Stimulated activated naive CD4-positive, alpha-beta T cell (primary cell): Measurements from ENCODE around the gene TSPAN11.

Experiments
- DNase-seq, 6 experiments: peaks; one replicate each; lab custom pipeline; 2025; lab: John Stamatoyannopoulos, UW

TSPAN11 gene

DNA sequence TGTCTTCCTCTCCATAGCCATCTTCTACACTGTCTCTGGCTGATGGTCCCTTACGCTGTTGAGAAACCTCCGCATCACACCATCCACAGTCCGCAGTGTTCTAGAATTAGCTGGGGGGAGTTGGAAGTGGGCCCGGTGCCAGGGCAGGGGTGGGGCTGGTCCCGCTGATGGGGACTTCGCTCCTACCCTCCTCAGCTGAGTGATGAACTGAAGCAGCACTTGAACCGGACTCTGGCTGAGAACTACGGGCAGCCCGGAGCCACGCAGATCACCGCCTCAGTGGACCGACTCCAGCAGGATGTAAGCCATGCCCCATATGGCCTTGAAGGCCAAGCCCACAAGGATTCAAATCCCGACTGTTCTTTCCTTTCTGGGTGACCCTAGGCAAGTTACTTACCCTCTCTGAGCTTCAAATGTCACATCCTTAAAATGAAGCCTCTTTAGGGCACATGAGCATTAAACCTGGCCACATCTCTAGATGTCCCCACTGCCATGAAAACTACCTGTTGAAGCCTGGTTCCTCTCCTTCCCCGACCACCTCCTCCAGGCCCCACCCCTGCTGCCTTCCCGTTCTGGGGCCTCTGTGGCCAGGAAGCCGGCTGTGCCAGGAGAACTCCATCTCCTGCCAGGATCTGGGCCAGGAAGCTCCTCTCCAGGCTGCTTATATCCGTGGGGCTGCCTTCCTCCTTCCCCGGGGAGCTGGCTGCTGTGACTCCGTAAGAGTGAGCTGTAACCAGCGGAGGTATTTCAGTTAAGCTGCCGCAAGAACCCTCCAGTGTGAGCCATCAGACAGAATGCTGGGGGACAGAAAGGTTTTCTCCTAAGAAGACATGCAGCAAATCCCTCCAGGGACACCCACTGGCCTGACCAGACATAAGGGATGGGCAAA is 53.1 kb downstream of the TSPAN11 start:
- no peak for DNase-seq

DNA sequence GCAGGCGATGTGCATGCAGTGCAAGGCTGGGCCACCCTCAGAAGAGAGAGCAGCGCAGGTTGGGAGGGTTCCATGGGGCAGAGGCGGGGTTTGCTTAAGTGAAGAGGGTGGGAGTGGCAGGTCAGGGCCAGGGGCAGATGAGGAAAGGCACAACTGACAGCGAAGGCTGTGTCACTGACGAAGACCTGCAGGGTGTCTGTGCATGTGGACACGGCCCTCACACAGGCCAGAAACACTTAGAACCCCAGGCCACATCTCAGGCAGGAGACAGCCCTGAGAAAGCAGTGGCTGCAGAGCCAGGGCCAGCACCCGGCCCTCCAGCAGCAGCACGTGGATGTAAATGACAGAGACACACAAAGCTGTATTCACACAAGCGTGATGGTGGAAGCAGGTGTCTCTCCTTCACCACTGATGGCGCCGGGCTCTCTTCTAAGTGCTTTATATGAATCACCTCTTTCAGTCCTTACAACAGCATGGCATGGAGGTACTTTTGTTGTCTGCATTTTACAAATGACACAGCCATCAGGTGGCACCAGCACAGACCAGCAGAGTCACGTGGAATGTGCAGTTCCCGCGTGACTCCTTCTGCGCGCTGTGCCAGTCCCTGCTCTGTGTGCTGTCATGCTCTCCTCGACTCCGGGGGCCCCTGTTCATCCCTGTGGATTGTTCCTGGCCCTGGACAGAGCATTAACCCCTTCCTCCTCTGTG is 54.6 kb downstream of the TSPAN11 start:
- DNase-seq = no peak

DNA sequence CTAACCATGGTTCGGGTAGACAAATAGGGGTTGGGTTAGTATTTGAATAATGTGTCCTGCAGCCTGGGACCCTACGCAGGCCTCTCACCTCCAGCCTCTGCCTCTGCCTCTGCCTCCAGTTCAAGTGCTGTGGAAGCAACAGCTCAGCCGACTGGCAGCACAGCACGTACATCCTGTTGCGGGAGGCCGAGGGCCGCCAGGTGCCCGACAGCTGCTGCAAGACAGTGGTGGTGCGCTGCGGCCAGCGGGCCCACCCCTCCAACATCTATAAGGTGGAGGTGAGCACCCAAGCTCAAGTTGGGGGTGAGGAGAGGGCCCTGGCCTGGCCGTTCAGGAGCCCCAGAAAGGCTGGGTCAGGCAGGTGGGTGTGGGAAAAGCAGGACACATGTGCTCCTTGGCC is 55.9 kb downstream of the TSPAN11 start:
- DNase-seq = no peak

DNA sequence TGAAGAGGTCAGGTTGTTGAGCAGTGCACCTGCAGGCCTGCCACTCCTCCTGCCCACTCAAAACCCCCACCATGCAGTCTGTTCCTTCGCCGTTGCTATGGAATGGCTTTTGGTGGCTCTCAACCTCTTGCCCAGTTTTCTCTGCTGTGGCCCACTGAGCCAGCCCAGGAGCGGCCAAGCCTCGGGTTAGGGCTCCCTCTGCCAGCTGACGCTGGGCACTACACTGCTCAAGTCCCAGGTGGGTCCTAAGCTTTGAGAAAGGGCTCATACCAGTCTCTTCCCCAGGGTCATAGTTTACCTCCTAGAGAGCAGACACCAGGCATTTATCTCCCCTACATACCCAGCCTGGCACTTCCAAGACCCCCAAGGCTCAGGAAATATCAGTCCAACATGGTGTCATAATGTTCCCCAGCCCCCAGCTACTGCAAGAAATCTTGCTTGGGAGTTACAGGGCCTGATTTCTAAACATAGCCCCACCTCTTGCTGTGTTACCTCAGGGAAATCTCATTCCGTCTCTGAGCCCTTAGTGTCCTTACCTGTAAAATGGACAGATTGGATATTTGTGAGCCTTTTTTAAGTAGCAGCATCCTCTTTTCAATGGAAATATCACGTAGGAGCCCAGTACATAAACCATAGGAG is 59.4 kb downstream of the TSPAN11 start:
- no peak for DNase-seq

DNA sequence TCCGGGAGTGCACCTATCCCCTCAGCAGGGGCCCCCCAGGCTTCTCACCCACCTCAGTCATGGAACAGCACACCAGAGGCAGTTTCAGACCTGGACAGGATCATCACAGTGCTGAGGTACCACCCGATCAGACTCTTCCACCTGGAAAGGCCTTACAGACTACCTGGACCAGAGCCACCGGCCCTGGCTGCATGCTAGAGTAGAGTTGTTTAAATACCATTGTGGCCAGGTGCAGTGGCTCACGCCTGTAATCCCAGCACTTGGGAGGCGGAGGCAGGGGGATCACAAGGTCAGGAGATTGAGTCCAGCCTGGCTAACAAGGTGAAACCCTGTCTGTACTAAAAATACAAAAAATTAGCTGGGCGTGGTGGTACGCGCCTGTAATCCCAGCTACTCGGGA is 61.5 kb downstream of the TSPAN11 start:
- DNase-seq = no peak

DNA sequence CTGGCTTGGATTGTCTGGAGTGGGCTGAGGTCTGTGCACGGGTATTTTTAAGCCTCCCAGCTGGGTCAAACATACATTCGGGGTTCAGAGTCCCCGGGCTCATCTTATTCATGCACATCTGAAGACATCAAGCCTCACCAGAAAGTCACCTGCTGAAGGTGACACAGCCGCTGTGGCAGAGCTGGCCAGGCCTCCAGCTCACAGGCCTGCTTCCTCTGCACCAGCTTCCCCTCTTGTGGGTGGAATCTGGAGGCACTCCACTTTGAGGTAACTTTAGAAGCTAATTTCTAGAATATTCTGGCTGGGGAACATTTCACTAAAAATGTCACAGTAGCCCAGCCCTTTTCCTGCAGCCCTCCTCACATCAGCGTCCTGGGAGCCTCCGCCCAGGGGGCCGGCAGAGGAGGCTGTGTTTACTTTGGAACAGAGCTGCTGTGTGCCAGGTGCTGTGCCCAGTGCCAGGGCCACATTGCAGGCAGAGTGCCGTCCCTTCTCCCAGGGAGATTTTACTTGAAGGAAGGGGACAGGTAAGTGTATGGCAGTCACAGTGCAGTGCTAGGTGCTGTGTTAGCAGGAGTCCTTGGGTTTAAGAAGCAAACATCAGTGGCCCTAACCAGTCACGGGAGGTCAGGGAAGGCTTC is 62.2 kb downstream of the TSPAN11 start:
- no peak for DNase-seq

DNA sequence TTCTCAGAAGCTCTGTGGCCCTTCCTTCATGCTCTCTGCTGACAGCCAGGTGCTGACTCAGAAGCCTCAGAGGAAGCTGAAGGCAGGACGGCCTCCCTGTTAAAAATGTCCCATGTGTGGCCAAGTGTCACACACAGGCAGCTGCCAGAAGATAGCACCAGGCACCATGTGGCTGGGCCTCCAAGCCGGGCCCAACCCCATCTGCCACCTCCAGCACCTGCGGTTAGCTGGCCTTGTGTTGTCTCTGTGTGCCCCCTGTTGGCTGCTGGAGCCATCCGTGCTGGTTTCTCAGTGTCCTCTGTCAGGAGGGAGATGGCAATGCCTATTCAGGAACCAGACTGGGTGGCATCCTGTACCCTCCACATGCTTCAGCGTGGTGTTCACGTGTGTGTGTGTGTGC is 63.2 kb downstream of the TSPAN11 start:
- no peak for DNase-seq

DNA sequence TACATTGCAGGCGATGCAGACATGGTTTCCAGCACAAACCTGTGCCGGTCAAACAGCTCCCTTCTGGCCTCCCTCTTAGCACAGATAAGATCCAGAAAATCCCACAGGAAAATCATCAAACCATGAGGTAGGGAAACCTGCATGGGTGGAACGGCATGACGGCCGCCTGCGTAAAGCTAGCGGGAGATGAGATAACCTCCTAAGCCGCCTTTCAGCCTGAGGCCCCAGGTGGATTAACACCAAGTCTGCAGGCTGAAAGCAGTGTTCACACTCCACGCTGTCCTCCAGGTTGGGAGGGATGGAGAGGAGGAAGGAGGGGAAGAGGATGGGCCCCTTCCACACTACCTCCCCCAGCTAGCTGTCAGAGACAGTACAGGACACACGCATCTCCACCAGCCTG is 63.8 kb downstream of the TSPAN11 start:
- DNase-seq = no peak

DNA sequence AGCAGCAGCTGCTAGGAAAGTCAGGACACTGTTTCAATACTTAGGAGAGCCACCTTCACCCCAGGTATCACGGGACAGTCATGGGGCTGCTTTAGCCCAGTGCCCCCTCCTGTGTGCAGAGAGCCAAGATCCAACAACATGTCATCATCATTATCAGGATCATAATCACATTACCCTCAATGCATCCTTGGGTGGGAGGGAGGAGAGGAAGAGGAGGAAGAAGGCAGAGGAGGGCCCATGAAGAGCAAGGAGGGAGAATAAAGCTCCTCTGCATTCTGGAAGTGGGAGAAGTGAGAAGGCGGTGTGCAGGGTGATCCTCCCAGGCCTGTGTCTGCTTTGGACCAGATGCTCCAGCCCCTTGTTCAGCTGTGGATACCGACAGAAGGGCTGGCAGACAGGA is 64.2 kb downstream of the TSPAN11 start:
- DNase-seq = no peak

DNA sequence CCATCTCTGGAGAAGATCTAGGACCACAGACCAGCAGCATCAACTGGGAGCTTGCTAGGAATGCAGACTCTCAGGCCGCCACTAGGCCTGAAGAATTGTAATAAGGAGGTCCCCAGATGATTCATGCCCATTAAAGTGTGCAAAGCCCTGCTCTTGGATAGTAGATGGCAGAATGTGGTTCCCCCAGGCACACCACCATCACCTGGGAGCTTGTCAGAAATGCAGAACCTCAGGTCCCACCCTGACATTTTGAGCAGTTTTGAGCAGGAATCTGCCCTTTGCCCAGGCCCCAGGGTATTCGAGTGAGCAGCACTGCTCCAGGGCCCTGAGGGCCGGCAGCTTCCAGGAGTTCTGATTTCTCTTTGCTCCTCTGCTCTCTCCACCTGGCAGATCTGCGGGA is 64.9 kb downstream of the TSPAN11 start:
- no peak for DNase-seq

DNA sequence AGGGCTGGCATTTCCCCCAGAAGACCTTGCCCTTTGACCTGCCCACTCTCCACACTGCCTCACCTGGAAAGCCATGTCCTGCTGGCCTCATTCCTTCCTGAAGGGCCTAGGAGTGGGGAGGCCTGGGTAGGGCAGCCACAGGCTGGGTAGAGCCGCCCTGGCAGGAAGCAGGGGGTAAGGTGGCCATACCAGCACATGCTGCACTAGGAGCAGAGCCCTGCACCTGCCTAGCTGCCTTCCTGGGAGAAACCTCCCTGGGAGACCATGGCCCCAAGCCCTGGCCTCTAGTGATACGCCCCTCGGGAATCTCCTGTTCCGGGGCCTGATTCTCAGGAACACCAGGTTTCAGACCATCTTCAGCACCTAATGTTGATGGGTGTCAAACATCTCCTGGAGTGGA is 65.8 kb downstream of the TSPAN11 start:
- no peak for DNase-seq

DNA sequence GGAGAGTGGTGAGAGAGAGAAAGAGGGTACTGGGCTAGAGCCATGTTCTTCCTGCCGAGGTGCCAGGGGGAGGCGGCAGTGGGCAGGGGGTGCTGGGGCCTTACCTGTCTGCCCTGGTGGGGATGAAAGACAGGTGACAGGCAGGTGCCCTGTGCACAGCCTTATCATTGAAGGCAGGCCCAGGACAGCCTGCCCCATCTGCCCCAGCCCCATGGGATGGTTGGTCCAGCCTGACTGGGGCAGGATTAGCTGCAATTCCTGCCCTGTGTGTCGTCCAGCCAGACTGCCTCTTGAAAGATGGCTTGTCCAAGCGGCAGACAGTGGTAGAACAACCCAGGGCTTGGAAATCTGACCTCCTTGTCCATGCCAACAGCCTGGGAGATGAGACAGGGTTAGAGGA is 67.2 kb downstream of the TSPAN11 start:
- DNase-seq = no peak

DNA sequence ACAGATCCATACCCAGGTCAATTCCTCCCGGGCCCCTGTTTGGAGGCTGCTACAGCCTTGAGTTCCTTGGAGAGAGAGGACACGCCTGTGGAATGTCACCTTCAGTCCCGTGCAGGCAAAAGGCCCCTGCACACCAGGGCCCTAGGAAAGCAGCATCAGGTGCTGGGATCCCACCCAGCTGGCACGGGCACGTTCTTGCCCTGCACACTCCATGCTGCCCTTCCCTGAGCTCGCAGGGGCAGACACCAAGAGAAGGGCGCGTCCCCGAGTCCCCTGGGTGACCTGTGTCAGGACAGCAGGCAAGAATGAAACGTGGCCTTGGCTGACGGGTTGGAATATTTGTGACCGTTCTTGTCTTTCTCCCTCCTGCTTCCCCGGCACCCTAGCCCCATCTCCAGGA is 67.7 kb downstream of the TSPAN11 start:
- no peak for DNase-seq

DNA sequence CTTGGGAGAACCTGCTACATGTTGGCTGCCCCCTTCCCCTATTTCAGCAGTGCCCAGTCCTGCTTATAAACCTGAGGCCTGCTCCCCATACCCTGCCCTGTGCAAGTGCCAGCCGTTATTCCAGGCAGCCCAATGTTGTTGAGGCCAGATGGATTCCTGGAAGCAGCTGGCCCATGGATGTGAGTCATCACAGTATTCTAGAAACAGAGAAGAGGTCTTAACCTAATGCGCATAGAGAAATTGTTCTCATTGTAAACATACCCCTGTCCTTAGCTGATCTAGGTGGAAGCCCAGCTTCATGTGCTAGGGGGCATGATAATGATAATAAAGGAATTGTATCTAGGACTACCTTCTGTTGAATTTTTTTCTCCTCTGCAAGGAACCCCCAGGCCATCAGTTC is 69.7 kb downstream of the TSPAN11 start:
- DNase-seq = no peak

DNA sequence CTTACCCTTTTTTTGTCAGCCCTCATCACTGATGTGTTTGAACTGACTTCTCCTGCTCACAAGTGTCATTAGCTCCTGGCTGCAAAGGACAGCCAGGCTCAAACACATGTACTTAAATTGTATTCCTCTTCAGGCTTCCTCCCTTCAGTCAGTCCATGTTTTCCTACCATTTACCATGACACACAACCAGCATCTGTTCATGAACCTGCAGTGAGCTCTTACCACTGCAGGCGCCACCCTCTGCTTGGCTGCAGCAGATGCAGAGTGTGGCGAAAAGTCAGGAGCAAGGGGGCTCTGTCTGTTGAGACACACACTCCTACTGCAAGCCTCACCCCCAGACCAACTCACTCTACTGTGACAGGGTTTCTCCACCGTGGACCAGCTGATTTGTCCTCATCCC is 70.2 kb downstream of the TSPAN11 start:
- DNase-seq = no peak

DNA sequence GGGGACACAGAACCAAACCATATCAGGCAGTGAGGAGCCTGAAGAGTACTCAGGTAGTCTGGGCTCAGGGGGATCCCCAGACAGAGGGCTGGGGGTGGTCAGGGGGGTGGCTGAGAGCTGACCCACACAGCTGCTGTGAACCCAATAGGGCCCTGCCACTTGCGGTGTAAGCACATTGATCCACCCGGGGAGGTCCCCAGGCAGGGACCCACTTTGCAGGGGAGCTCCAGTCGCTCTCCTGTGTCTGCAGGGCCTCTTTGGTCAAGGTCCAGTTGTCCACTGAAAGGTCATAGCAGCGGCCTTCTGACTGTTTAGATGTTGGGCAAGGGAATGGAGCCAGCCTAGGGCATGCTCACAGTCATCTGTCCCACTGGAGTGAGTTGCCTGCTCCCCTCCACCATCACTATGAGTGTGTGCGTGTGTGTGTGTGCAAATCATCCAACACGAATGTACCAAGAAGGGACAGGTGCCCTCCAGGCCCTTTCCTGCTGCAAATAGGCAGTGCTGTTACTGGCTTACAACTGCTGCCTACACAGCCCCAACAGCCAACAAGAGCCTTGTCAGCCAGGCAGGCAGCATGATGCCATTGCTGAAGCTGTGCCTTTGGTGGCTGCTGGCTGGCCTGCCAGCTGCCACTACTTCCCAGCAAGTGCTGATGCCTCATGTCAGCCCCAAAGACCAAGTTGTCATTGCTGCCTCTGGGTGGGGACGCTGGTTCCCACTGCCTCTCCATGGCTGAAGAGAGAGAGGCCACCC is 71.3 kb downstream of the TSPAN11 start:
- no peak for DNase-seq

DNA sequence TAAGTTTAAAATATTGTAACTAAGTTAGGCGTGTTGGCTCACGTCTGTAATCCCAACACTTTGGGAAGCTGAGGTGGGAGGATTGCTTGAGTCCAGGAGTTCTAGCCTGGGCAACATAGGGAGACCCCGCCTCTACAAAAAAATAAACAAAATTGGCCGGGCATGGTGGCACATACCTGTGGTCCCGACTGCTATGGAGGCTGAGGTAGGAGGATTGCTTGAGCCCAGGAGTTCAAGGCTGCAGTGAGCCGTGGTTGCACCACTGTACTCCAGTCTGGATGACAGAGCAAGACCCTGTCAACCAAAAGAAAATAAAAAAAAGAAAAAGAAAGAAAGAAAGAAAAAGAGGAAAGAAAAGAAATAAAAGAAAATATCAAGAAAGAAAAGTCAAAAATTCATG is 72.5 kb downstream of the TSPAN11 start:
- DNase-seq = no peak

DNA sequence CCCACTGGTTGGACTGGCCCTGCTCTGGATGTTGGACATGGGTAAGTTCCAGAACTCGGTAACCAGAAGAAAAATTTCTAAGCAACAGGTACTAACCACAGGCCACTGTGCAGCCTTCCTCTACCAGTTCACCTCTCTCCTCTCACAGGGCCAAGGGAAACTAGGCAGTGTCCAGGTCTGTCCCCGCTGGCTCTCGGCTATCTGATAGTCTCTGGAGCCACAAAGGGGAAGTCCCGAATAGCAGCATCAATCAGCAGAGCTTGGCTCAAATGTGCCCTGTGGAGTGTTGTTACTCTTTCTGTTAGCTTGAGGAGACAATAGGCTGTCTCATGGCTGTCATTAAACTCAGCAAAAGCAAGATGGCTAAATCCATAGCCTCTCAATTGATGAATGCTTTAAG is 73.2 kb downstream of the TSPAN11 start:
- no peak for DNase-seq

DNA sequence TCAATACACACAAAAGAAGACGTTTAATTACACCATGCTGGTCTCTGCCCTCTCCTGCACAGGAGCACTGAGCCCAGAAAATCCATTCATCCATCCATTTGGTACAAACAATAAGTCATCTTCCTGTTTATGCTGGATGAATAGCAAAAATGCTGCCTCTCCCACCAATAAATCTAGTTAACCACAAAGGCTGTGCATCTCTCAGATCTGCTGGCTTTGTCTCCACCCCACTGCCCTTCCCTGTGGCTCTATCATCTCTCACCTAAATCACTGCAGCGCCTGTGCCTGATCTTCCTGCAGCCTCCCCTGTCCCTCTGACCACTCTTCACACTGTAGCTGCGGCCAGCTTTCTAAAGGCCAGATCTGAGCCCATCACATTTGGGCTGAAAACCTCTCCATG is 74.2 kb downstream of the TSPAN11 start:
- no peak for DNase-seq

DNA sequence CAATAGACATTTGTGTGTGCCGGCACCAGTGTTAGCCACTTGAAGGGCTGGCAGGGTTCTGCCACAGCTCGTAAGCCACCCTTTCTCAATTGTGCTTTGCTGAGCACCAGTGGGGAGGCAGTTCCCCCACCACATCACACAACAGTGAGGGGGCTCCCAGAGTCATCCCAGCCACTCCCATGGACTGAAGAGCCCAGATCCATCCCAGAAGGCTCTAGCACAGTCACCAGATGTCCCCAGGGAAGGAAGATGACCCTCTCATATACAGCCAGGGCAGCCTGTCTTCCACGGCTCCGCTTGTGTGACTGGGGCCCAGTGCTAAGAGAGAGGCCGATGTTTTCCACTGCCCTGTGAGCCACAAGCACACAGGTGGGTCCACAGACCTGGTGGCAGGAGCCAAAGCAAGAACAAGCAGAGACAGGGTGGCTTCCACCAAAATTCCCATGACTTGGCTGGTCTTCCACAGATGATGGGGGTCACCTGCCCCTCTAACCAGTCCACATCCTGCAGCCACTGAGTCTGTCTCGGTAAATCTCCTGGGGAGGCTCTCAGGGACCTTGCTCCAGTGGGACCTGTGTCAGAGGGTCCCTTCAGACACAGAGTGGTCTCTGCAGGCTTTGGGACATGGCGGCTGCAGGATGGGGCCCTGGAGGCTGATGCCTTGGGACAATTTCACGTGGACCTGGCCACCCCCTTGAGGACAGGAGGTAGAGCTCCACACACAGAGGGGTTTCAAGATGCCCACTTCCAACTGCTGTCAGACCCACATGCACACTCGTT is 75.2 kb downstream of the TSPAN11 start:
- no peak for DNase-seq

DNA sequence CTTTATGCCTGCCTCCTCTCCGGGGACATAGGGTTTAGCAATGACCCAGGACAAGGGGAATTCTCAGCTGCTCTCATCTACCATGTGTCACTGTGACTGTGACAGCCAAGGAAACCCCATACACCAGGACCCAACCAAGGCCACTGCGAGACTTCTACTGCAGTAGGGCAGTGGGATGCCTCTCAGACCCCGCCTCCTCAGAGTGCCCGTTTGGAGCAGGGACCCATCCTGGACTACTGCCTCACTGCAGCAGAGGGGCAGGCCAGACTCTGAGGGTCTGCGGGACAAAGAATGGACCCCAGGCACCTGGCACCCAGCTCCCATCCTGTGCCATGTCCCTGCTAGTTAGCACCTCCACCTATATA is 75.8 kb downstream of the TSPAN11 start:
- no peak for DNase-seq
